PC-3 (cell line): ENCODE results near the gene TTYH1. TPM values are rescaled to one million over a fixed set of nuclear protein-coding genes. Genes with fewer than 3 reads are reported as not detected.

Experiments
- ATAC-seq: fragments of 200-7000 bp; cut with Tn5 transposase; 2 replicates; pipeline ENCODE4 v1.9.1; 2020; ENCODE audit warnings: mild to moderate bottlenecking, moderate library complexity
- BruUV-seq: library from RNA; stranded (reverse); fragments of 400-500 nt; replicated peaks from 2 replicates; lab custom pipeline; 2021; lab: Mats Ljungman, UMichigan
- CTCF ChIA-PET: fragments of 300-600 bp; sonication (Branson Sonifier 250); formaldehyde crosslinking; loops from one replicate; lab custom pipeline; 2022; ENCODE audit warnings: antibody characterized with exemption; lab: Charles Lee
- POLR2A ChIA-PET: fragments of 300-600 bp; sonication (Branson Sonifier 250); formaldehyde crosslinking; loops from one replicate; lab custom pipeline; 2022; ENCODE audit warnings: antibody characterized with exemption; ENCODE audit not compliant: unreplicated experiment; lab: Charles Lee
- DNase-seq: peaks from one replicate; pipeline ENCODE4 v3.0.0-alpha.2; 2015
- H2AFZ ChIP-seq: fragments of 300-600 bp; sonication (generic); 2 replicates; pipeline ENCODE4 v1.6.0; 2016; ENCODE audit warnings: antibody characterized with exemption, low read length
- H3F3A ChIP-seq: fragments of 300-600 bp; sonication (generic); one replicate; pipeline ENCODE4 v1.6.0; 2017; ENCODE audit warnings: antibody characterized with exemption, low read length, control low read depth, mild to moderate bottlenecking; ENCODE audit not compliant: unreplicated experiment
- H3K27ac ChIP-seq: fragments of 300-600 bp; sonication (generic); 2 replicates; pipeline ENCODE4 v1.5.1; 2016; ENCODE audit warnings: mild to moderate bottlenecking, low read length
- H3K27me3 ChIP-seq: fragments of 300-600 bp; sonication (generic); 2 replicates; pipeline ENCODE4 v1.6.1; 2016; ENCODE audit warnings: low read length, mixed read lengths
- H3K36me3 ChIP-seq: fragments of 300-600 bp; sonication (generic); 2 replicates; pipeline ENCODE4 v1.6.1; 2016; ENCODE audit warnings: low read depth, mixed run types, low read length, mixed read lengths
- H3K4me1 ChIP-seq: fragments of 300-600 bp; sonication (generic); 2 replicates; pipeline ENCODE4 v1.5.1; 2016; ENCODE audit warnings: low read length; ENCODE audit not compliant: insufficient read depth
- H3K4me2 ChIP-seq: fragments of 300-600 bp; sonication (generic); 2 replicates; pipeline ENCODE4 v1.6.0; 2016; ENCODE audit warnings: low read length
- H3K4me3 ChIP-seq: fragments of 300-600 bp; sonication (generic); 2 replicates; pipeline ENCODE4 v1.5.1; 2016; ENCODE audit warnings: mild to moderate bottlenecking, low read length, mixed read lengths
- H3K79me2 ChIP-seq: fragments of 300-600 bp; sonication (generic); 2 replicates; pipeline ENCODE4 v1.6.1; 2017; ENCODE audit warnings: low read length, mixed read lengths
- H3K9ac ChIP-seq: fragments of 300-600 bp; sonication (generic); 2 replicates; pipeline ENCODE4 v1.6.0; 2016; ENCODE audit warnings: mild to moderate bottlenecking, low read length
- H3K9me2 ChIP-seq: fragments of 300-600 bp; sonication (generic); replicated peaks from 2 replicates; pipeline ENCODE4 v1.6.1; 2016; ENCODE audit warnings: mixed run types, low read length, mixed read lengths
- H3K9me3 ChIP-seq: fragments of 300-600 bp; sonication (generic); 2 replicates; pipeline ENCODE4 v1.6.1; 2016; ENCODE audit warnings: low read length, mixed read lengths
- H4K20me1 ChIP-seq: fragments of 300-600 bp; sonication (generic); 2 replicates; pipeline ENCODE4 v1.6.1; 2016; ENCODE audit warnings: low read length, mixed read lengths
- CTCF ChIP-seq: fragments of 300-600 bp; sonication (generic); conservative IDR thresholded peaks from 2 replicates; pipeline ENCODE4 v1.5.1; 2017; ENCODE audit warnings: antibody characterized with exemption, low read depth, mild to moderate bottlenecking, low read length
- EZH2 ChIP-seq: fragments of 300-600 bp; sonication (generic); IDR thresholded peaks from one replicate; pipeline ENCODE4 v1.6.1; 2017; ENCODE audit warnings: antibody characterized with exemption, mild to moderate bottlenecking, low read length; ENCODE audit not compliant: unreplicated experiment
- EZH2phosphoT487 ChIP-seq: fragments of 300-600 bp; sonication (generic); IDR thresholded peaks from 2 replicates; pipeline ENCODE4 v1.6.1; 2018; ENCODE audit warnings: mild to moderate bottlenecking, antibody characterized with exemption, low read length, borderline replicate concordance
- intact Hi-C: fragments of 100-400 bp; cut with micrococcal nuclease; formaldehyde crosslinking; loops from 2 replicates; pipeline ENCODE4 v1.9.0; 2023
- total RNA-seq: library from RNA; depleted of rRNA; stranded (reverse); fragments of >200 nt; gene quantifications from 2 replicates; pipeline ENCODE4 v1.2.3, GENCODE V29; 2014; rRNA removed

Gene TTYH1
- total RNA-seq, 1 experiment from 2014 or later = 1.1 TPM

DNA sequence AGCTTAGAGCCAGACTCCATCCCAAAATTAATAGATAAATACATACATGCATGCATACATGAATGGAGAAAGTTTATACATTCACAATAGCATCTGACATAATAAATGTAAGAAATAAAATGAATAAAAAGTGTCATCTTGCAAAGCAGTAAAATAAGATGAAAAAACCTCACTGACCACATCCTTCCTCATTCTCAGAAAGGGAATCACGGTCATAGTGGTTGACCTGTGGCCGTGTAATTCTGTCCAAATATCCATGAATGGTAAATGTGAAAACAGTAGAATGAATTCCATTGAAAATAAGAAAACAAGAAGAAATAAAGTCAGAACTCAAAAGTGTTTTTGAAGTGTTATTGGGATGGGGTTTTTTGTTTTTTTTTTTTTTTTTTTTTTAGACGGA is 67.6 kb downstream of the TTYH1 start:
- Histone ChIP-seq H3F3A (no peaks in the 10 kb centered on the region), H2AFZ (no peak overlapping the region), H3K9me3 (no peaks in the 10 kb centered on the region), H3K4me2 (no peak overlapping the region), H3K4me1 (no peaks in the 10 kb centered on the region), H3K36me3 (no peaks in the 10 kb centered on the region), H3K9ac (no peak overlapping the region), H4K20me1 (no peaks in the 10 kb centered on the region), H3K27ac (no peak overlapping the region), H3K79me2 (no peaks in the 10 kb centered on the region), H3K4me3 (no peak overlapping the region), H3K9me2 (no peaks in the 10 kb centered on the region), H3K27me3 (peaks cover 26% of the 10 kb centered on the region)
- ChIA-PET POLR2A (no interaction called here), CTCF (interaction anchor here (0.6 kb wide), 1 partner anchor 193 kb away, joined by 9 read pairs; no protein-coding TSS in a partner anchor)
- DNase-seq (no peak), ATAC-seq (no peak)
- TF ChIP-seq CTCF (no peak), EZH2phosphoT487 (no peak), EZH2 (no peak)
- BruUV-seq = no TSS peak
- intact Hi-C loops = loop anchor here (10.0 kb wide), 1 partner anchor 82 kb away; no protein-coding TSS in a partner anchor

DNA sequence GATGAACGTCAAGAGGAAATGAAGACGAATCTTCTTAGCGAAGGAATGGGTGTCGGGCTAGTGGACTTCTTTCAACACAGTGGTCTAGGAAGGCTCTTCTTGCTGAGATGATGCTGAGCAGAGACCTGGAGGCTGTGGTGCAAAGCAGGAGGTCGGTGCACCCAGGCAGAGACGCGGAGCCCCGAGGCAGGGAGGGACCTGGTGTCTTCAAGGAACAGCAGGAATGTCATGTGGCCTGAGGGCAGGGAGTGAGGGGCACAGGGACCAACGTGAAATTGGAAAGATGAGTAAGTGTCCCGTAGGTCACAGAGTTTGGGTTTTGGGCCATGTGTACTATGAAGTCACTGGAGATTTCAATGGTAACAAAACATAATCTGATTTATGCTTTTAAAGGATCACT is 69.2 kb downstream of the TTYH1 start:
- no peak overlapping the region for H3K4me3 ChIP-seq
- no peaks in the 10 kb centered on the region for H3F3A ChIP-seq
- ATAC-seq (no peak), DNase-seq (no peak)
- no peaks in the 10 kb centered on the region for H3K36me3 ChIP-seq
- ChIA-PET POLR2A (no interaction called here), CTCF (no interaction called here)
- H4K20me1 ChIP-seq = no peaks in the 10 kb centered on the region
- H3K4me2 ChIP-seq = no peak overlapping the region
- no peak overlapping the region for H3K9ac ChIP-seq
- H3K79me2 ChIP-seq = no peaks in the 10 kb centered on the region
- TF ChIP-seq EZH2 = no peak
- TF ChIP-seq EZH2phosphoT487 = no peak
- peaks cover 36% of the 10 kb centered on the region for H3K27me3 ChIP-seq
- no peaks in the 10 kb centered on the region for H3K9me3 ChIP-seq
- no peaks in the 10 kb centered on the region for H3K9me2 ChIP-seq
- H2AFZ ChIP-seq = no peak overlapping the region
- BruUV-seq = no TSS peak
- intact Hi-C loops = loop anchor here (10.0 kb wide), 1 partner anchor 80 kb away; no protein-coding TSS in a partner anchor
- H3K27ac ChIP-seq = no peak overlapping the region
- no peaks in the 10 kb centered on the region for H3K4me1 ChIP-seq

- CTCF ChIA-PET = no interaction called here
- no TSS peak for BruUV-seq
Measured at GRCh38 chr19:54485851-54486250, 70.6 kb downstream of the TTYH1 start.

More at GRCh38 chr19:54485851-54486250, 70.6 kb downstream of the TTYH1 start:
- Histone ChIP-seq H3K27ac (no peak overlapping the region), H3K79me2 (no peaks in the 10 kb centered on the region), H2AFZ (no peak overlapping the region), H3K9me2 (no peaks in the 10 kb centered on the region), H3K4me3 (no peak overlapping the region), H3K27me3 (peaks cover 46% of the 10 kb centered on the region), H3K4me2 (no peak overlapping the region), H3K9ac (no peak overlapping the region), H3K4me1 (no peaks in the 10 kb centered on the region), H3K9me3 (no peaks in the 10 kb centered on the region), H4K20me1 (no peaks in the 10 kb centered on the region), H3K36me3 (no peaks in the 10 kb centered on the region), H3F3A (no peaks in the 10 kb centered on the region)
- ATAC-seq (no peak), DNase-seq (no peak)
- TF ChIP-seq EZH2phosphoT487 (no peak), CTCF (no peak), EZH2 (no peak)
- POLR2A ChIA-PET = interaction anchor here (0.6 kb wide), 1 partner anchor 37 kb away, joined by 5 read pairs; the partner anchor contains the start of gene LENG8
- intact Hi-C loops = loop anchor here (10.0 kb wide), 1 partner anchor 79 kb away; no protein-coding TSS in a partner anchor

Other genes with a start within 250 kb of the TTYH1 start
- 11.2 and 13.4 TPM in 2 replicates for gene TMC4, start 242.3 kb upstream of the TTYH1 start, total RNA-seq
- 231 and 261 TPM in 2 replicates for gene MBOAT7, start 225.9 kb upstream of the TTYH1 start, total RNA-seq
- 122 and 173 TPM in 2 replicates for gene TSEN34, start 224.2 kb upstream of the TTYH1 start, total RNA-seq
- 3,477 and 3,621 TPM in 2 replicates for gene RPS9, start 214.6 kb upstream of the TTYH1 start, total RNA-seq
- not detected in 2 replicates for gene LILRB3, start 192.5 kb upstream of the TTYH1 start, total RNA-seq
- gene LILRA6, start 172.7 kb upstream of the TTYH1 start, total RNA-seq = not detected in 2 replicates
- not detected in 2 replicates for gene LILRB5, start 158.2 kb upstream of the TTYH1 start, total RNA-seq
- not detected in 2 replicates for gene LILRB2, start 134.4 kb upstream of the TTYH1 start, total RNA-seq
- gene LILRA5, start 102.3 kb upstream of the TTYH1 start, total RNA-seq = not detected in 2 replicates
- gene LILRA4, start 76.3 kb upstream of the TTYH1 start, total RNA-seq = not detected in 2 replicates
- gene LAIR1, start 50.5 kb upstream of the TTYH1 start, total RNA-seq = not detected in 2 replicates
- gene LENG8, start 33.7 kb downstream of the TTYH1 start, total RNA-seq = 55.5 and 65.8 TPM in 2 replicates
- 7.1 and 12.6 TPM in 2 replicates for gene LENG9, start 48.3 kb downstream of the TTYH1 start, total RNA-seq
- 0.73 and 1.4 TPM in 2 replicates for gene CDC42EP5, start 57.8 kb downstream of the TTYH1 start, total RNA-seq
- not detected in 2 replicates for gene LAIR2, start 87.4 kb downstream of the TTYH1 start, total RNA-seq
- gene LILRA2, start 158.3 kb downstream of the TTYH1 start, total RNA-seq = not detected in 2 replicates
- gene LILRA1, start 178.2 kb downstream of the TTYH1 start, total RNA-seq = not detected in 2 replicates
- gene LILRB1, start 215.0 kb downstream of the TTYH1 start, total RNA-seq = not detected in 2 replicates
- gene LILRB4, start 247.5 kb downstream of the TTYH1 start, total RNA-seq = not detected in 2 replicates